ENCODE results near the gene FGD2.

GRCh38 chr6:37054171-37054570, 48.7 kb downstream of the FGD2 start:
- no peak for TF ChIP-seq YY1 (IDR thresholded peaks at IDR 0.05; ENCODE audit: insufficient read depth, insufficient read length)
- no peak for TF ChIP-seq SUZ12 (IDR thresholded peaks at IDR 0.05; ENCODE audit: extremely low read depth, insufficient read depth, insufficient read length)
- no peak for TF ChIP-seq ZNF274 (IDR thresholded peaks at IDR 0.05; ENCODE audit: low read depth, low read length)

Measured in NT2/D1 (cell line).